ENCODE measurements around the gene STIM1. TPM values are rescaled to one million over a fixed set of nuclear protein-coding genes. Genes with fewer than 3 reads are reported as not detected.

Gene STIM1
- total RNA-seq, 1 experiment from 2014 or later: 93.6 TPM

GRCh38 chr11:3853899-3854659, 1.4 kb upstream of the STIM1 start:
- ATAC-seq (no peak), DNase-seq (ENCODE audit: low read depth, low spot score) (no peak)
- Histone ChIP-seq H3K4me1 (ENCODE audit: control insufficient read depth, insufficient read depth, low read length) (peaks cover 36% of the 10 kb centered on the region), H3K36me3 (ENCODE audit: control insufficient read depth, insufficient read depth, low read length) (no peaks in the 10 kb centered on the region), H3K9me3 (ENCODE audit: control insufficient read depth, insufficient read depth, low read depth, low read length) (no peaks in the 10 kb centered on the region), H3K27me3 (ENCODE audit: control insufficient read depth, insufficient read depth, low read length) (no peaks in the 10 kb centered on the region), H3K27ac (ENCODE audit: low read length) (peak overlapping the region; percentile 87), H3K4me3 (ENCODE audit: low read depth in 2 of 2, low read length in 2 of 2) (peak overlapping the region in 1 of 2 experiments; percentile 86; a peak in 2 of 4 replicates)
- in situ Hi-C loops (cut with HindIII; ENCODE audit: low pct_unique_long_range_greater_than_20kb, low sequenced_read_pairs): no loop called here
- ChIA-PET CTCF (interaction anchor here (0.6 to 2.9 kb wide), 23 partner anchors 10 to 919 kb away, joined by 3 to 62 read pairs (median 4); partner anchors contain the start of genes PGAP2 and RHOG), POLR2A (interaction anchor here (0.7 to 0.8 kb wide), 2 partner anchors 12 to 41 kb away, joined by 5 to 7 read pairs; no protein-coding TSS in a partner anchor)
- intact Hi-C loops (cut with micrococcal nuclease; ENCODE audit: unreplicated experiment): loop anchor here (10.0 kb wide), 1 partner anchor 449 kb away; no protein-coding TSS in a partner anchor
- BruUV-seq (replicated peaks): no TSS peak
- TF ChIP-seq REST (IDR thresholded peaks at IDR 0.05; ENCODE audit: insufficient read depth in 1 of 2, low read depth in 2 of 2, low read length in 1 of 2): no peak
- no peak for TF ChIP-seq TCF7L2 (IDR thresholded peaks at IDR 0.05; ENCODE audit: low read depth, low read length)
- TF ChIP-seq POLR2AphosphoS5 (IDR thresholded peaks at IDR 0.05; ENCODE audit: low read depth, low read length): no peak
- no peak for TF ChIP-seq SIN3A (IDR thresholded peaks at IDR 0.05; ENCODE audit: borderline replicate concordance, insufficient read depth, low read depth, low read length)
- TF ChIP-seq CTCF (IDR thresholded peaks at IDR 0.05): no peak

GRCh38 chr11:3854660-3854976, 846 bp upstream of the STIM1 start:
- Histone ChIP-seq H3K4me3 (ENCODE audit: low read depth in 2 of 2, low read length in 2 of 2) (peak overlapping the region; percentile 67 to 86), H3K4me1 (ENCODE audit: control insufficient read depth, insufficient read depth, low read length) (peaks cover 40% of the 10 kb centered on the region), H3K36me3 (ENCODE audit: control insufficient read depth, insufficient read depth, low read length) (no peaks in the 10 kb centered on the region), H3K27me3 (ENCODE audit: control insufficient read depth, insufficient read depth, low read length) (no peaks in the 10 kb centered on the region), H3K9me3 (ENCODE audit: control insufficient read depth, insufficient read depth, low read depth, low read length) (no peaks in the 10 kb centered on the region), H3K27ac (ENCODE audit: low read length) (peak overlapping the region; percentile 87)
- in situ Hi-C loops (cut with HindIII; ENCODE audit: low pct_unique_long_range_greater_than_20kb, low sequenced_read_pairs): no loop called here
- ChIA-PET POLR2A (interaction anchor here (0.7 to 0.8 kb wide), 4 partner anchors 14 to 94 kb away, joined by 5 to 8 read pairs (median 6); partner anchors contain the start of gene RHOG), CTCF (interaction anchor here (0.5 to 2.9 kb wide), 31 partner anchors 10 to 480 kb away, joined by 3 to 62 read pairs (median 4); partner anchors contain the start of genes PGAP2 and RHOG)
- peak; percentile 0 for ATAC-seq
- DNase-seq (ENCODE audit: low read depth, low spot score): no peak
- TF ChIP-seq SIN3A (IDR thresholded peaks at IDR 0.05; ENCODE audit: borderline replicate concordance, insufficient read depth, low read depth, low read length): no peak
- TF ChIP-seq REST (IDR thresholded peaks at IDR 0.05; ENCODE audit: insufficient read depth in 1 of 2, low read depth in 2 of 2, low read length in 1 of 2): no peak
- no peak for TF ChIP-seq POLR2AphosphoS5 (IDR thresholded peaks at IDR 0.05; ENCODE audit: low read depth, low read length)
- no peak for TF ChIP-seq CTCF (IDR thresholded peaks at IDR 0.05)
- TF ChIP-seq TCF7L2 (IDR thresholded peaks at IDR 0.05; ENCODE audit: low read depth, low read length): no peak
- intact Hi-C loops (cut with micrococcal nuclease; ENCODE audit: unreplicated experiment): loop anchor here (10.0 kb wide), 1 partner anchor 450 kb away; no protein-coding TSS in a partner anchor
- no TSS peak for BruUV-seq (replicated peaks)

Measured in Panc1 (cell line).